HCT116 (cell line): ENCODE measurements around the gene ELF5.

ENCODE experiments used
- EZH2 ChIP-seq: fragments of 200-600 bp; sonication (generic); IDR thresholded peaks from 2 replicates; pipeline ENCODE4 v1.6.1; 2017; ENCODE audit warnings: antibody characterized with exemption, mixed run types
- TF ChIP-seq, protein P1 (sequence below), 3 experiments: fragments of 200-600 bp in 1 of 3; sonication (generic) in 1 of 3; IDR thresholded peaks in 2 of 3; conservative IDR thresholded peaks in 1 of 3; 2 replicates each; pipeline ENCODE4 v1.5.1; 2012 to 2017; ENCODE audit warnings: low read depth in 2 of 3, low read length in 2 of 3, antibody characterized with exemption in 1 of 3, borderline replicate concordance in 1 of 3, control low read depth in 1 of 3, mild to moderate bottlenecking in 1 of 3, mixed read lengths in 1 of 3, mixed run types in 1 of 3, moderate library complexity in 1 of 3; ENCODE audit not compliant: insufficient read depth in 1 of 3

DNA sequence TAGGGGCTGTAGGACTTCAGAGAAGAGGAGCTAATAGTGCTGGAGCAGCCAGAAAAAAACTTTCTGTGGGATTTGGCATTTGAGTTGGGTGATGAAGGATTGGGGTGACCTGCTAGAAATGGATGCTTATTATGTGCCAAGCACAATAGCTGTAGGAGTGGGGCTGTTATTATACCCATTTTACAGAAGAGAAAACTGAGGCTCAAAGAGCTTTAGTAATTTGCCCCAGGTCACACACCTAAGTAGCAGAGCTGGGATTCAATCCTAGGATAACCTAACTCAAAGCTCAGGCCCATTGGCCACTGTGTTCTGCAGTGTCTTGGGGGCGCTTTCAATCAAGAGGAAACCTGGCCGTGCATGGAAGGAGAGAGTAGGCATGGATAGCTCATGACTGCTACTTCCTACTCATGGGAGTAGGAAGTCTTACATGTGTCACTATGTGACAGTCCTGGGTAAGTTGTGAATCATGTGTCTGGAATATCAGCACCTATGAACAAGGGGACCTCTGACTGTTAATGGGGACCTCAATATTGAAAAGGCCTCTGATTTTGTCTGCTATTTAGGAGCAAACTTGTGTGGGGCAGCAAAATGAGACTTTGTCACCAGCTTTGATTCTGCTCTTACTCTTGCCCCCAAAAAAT is 6.1 kb upstream of the ELF5 start:
- no peak for TF ChIP-seq EZH2
- TF ChIP-seq, protein P1, sequence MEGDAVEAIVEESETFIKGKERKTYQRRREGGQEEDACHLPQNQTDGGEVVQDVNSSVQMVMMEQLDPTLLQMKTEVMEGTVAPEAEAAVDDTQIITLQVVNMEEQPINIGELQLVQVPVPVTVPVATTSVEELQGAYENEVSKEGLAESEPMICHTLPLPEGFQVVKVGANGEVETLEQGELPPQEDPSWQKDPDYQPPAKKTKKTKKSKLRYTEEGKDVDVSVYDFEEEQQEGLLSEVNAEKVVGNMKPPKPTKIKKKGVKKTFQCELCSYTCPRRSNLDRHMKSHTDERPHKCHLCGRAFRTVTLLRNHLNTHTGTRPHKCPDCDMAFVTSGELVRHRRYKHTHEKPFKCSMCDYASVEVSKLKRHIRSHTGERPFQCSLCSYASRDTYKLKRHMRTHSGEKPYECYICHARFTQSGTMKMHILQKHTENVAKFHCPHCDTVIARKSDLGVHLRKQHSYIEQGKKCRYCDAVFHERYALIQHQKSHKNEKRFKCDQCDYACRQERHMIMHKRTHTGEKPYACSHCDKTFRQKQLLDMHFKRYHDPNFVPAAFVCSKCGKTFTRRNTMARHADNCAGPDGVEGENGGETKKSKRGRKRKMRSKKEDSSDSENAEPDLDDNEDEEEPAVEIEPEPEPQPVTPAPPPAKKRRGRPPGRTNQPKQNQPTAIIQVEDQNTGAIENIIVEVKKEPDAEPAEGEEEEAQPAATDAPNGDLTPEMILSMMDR (IDR thresholded peaks at IDR 0.05 in 2 of 3, conservative IDR thresholded peaks at IDR 0.05 in 1 of 3; ENCODE audit: borderline replicate concordance in 1 of 3, insufficient read depth in 1 of 3, low read depth in 2 of 3, low read length in 2 of 3) = no peak
